ENCODE data around the gene BCCIP.

BCCIP gene

DNA sequence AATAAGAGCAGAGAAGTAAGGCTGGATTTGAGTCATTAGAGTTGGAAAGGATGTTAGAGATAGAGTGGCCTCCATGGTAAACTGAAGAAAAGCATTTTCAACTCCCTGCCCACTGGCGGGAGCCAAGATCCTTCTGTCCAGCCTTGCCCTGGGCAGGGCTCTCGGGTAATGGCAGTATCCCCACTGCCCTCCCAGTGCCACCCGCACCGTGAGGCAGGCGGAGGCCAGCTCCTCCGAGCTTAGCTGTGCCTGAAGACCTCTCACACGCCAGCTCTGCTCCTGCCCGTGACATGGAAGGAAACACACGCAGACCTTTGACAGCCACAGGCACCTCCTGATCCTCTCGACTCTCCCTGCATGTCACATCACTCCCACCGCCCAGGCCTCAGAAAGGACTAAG, 22.3 kb downstream of the BCCIP start:
- DNase-seq: no peak

DNA sequence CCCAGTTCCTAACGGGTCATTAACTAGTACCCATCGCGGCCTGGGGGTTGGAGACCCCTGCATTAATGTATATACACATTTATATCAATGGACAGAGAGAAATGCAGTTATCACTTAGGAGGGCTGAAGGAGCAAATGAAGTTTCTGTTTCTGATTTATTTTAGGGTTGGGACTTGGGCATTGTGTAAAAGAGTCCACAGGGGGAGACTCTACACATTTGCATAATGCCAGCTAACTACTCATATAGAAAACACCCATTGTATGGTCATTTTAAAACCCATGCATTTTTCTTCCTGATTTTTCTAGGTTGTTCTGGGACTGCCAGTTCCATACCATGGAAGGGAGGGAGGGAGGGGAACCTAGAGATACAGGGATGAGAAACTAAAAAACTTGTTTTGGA, 23.5 kb downstream of the BCCIP start:
- DNase-seq: no peak

GRCh38 chr10:125848371-125848770, 25.0 kb downstream of the BCCIP start:
- DNase-seq: no peak

- no peak for DNase-seq
Measured at GRCh38 chr10:125848857-125849256, 25.5 kb downstream of the BCCIP start.

DNA sequence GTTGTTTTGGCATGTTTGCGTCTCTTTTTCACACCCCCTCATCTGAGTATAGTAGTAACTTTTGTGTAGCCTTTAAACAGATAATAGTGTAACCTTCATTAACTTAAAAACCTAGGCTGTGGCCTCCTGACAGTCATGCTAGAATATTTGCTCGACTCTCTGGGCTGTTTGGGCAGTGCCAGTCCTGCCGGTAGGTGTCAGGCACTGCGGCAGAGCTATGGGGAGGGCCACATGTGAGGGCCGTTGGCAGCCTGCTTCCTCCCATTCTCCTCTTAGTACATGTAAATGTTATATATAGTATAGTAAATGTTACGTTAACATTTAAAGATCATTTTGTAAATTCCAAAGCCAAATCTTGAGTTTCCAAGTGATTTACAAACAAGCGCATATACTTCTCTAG, 26.1 kb downstream of the BCCIP start:
- no peak for DNase-seq

GRCh38 chr10:125850766-125851731, 27.7 kb downstream of the BCCIP start:
- DNase-seq: no peak

- DNase-seq: no peak
Measured at GRCh38 chr10:125852487-125852886, 29.1 kb downstream of the BCCIP start.

DNA sequence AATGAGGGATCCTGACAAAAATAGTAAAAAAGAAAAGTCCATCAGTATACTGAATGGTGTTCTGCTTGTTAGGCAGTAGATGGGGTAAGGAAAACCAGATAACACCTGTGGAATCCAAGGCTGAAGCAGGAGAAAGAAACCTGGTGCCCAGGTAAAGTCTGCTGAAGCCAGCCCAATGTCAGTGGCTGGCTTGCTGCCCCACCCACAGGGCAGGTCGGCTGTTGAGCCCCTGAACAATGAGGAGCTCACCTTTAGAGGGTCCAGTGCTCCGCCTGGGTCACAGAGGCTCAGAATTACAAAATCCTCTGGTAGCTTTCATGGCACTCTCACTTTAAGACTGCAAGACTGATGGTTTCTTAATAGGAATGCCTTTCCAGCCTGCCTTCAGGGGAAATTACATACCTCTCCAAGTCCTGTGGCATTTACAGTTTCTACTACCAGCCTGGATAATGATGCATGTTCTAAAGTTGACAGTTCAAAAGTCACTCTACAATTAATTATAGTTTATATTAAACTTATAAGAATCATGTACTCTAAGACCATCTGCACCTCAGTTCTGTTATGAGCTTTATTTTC, 33.9 kb downstream of the BCCIP start:
- no peak for DNase-seq

GRCh38 chr10:125859128-125859817, 35.9 kb downstream of the BCCIP start:
- DNase-seq: no peak

DNA sequence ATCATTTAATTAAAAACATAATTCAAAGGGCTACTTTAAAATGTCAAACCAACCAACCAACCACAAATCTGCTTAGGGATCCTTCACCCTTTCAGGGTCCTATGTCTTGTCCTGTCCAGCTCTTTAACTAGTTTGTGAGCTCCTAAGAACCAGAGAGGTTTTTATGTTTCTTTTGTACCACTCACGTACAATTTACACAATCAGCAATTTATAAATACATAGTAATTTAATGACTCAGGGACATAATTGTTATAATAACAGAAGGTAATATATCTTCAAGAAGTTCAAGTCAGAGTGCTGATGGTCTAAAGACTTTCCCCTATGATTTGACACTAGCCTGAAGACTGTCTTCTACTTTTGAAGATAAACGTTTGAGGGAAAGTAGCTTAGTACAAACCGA, 41.8 kb downstream of the BCCIP start:
- no peak for DNase-seq

DNA sequence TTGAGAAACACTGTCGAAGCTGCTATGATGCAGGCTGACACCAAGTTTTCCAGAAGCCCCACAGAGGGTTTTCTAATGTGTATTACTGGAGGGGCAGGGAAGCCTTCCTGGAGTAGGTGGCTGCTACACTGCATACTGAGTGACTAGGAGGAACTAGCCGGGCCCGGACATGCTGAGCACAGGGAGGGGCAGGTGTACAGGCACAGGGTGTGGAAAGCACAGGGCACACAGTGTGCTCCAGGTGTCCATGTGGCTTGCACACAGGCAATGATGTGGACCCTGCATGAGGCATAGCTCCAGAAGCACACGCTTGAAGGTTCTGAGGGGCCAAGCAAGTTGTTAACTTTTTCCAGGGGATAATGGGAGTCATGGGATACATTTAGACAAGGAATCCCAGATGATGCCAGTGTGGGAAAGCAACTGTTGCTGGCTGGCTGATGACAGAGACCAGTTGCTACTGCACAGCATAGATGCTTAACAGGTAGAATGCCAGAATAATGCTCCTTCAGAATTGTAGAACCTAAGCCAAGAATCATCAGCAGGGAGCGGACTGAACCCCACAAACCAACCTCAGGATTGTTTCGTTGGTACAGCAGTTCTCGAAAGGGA, 43.2 kb downstream of the BCCIP start:
- no peak for DNase-seq

GRCh38 chr10:125868372-125868975, 45.1 kb downstream of the BCCIP start:
- DNase-seq: no peak

GRCh38 chr10:125871338-125871737, 48.0 kb downstream of the BCCIP start:
- no peak for DNase-seq

DNA sequence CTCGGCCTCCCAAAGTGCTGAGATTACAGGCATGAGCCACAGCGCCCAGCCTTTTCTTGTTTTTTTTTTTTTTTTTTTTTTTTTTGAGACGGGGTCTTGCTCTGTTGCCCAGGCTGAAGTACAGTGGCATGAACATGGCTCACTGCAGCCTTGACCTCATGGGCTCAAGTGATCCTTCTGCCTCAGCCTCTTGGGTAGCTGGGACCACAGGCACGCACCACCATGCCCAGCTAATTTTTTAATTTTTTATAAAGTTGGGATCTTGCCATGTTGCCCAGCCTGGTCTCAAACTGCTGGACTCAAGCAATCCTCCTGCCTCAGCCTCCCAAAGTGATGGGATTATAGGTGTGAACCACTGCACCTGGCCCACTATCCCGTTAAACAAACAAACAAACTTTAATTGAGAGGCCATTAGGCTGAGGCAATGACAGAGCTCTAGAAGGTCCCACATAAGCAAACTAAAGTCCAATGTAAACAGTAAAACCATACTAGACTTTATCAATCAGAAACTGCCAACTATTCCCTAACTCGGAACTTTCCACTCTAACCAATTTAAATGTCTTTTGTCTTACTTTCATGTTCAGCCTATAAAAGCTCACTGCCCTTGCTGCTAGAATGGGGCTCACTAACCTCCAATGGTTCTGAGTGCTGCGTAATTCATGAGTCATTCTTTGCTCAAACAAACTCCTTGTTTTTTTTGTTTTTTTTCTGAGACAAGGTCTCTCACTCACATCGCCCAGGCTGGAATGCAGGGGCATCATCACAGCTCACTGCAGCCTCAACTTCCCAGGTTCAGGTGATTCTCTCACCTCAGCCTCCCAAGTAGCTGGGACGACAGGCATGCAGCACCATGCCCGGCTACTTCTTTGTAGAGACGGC, 55.9 kb downstream of the BCCIP start:
- DNase-seq: no peak

DNA sequence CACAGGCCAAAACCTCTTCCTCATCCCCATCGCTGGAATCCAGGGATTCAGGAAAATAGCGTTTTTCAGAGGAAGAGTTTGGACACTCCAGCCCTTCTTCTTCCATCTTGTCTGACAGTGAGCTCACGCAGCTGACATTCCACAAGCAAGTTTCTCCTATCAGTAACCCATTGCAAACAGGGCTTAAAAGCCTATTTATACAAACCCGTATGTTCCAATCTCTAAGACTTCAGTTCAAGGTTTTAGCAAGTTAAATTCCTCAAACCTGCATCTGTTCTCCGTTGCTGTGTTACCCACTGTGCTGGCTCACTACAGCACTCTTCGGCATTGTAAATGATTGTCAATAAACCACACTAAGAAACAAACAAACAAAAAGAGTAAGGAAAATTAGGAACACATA, 57.4 kb downstream of the BCCIP start:
- DNase-seq: no peak

DNA sequence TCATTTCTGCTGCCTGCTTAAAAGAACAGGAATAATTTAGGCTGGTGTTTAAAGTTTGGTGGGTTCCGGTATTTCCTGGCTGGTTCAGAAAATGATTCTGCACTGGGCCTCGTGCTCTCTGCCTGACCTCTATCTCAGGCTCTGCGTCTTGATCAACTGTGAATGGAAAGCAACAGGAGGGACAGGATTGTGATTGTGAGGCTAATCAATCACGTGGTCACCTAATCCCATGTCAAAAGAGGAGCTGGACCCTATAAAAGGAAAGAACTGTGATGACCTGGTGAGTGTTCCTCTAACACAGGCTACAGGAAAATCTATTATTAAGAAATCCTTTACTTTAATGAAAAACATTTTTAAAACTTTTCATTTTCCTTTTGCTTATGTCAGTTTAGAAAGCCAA, 57.8 kb downstream of the BCCIP start, which contains the start of gene DHX32:
Gene DHX32, minus strand, starts transcription at position 101 of the 400 bp plus-strand sequence. CDS start 468 bp downstream, outside the sequence.
- no peak for DNase-seq

DNA sequence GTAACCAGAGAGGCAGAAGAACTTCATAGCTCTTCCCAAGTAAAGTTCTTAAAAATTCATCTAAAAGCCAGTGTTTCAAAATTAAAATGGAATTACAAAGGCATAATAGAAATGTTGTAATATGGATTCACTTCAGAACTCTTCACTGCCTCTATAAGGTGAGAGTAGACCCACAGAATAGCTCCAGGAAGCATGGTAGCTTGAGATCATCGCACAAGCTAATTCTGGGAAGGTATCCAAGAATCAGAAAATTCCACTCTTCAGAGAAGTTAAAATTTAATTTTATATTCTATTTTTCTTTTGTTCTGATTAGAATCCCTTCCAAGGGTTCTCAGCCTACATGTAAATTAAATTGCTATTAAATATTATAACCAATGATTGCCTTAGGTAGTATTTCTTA, 59.2 kb downstream of the BCCIP start:
- DNase-seq: no peak

DNA sequence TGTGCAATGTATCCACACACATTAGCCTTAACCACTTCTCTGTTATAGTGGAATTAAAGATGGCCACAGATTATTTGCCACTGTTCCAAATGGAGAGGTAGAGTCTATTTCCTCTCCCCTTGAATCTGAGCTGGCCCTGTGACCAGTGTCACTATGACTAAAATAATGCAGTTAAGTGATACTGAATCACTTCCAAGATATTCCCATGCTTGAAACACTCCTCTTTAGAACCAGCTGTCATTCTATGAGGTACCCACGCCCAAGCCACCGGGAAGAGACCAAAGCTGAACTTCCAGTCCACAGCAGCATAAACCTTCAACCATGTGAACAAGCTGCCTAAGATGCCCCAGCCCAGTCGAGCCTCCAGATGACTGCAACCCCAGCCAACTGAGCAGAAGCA, 59.9 kb downstream of the BCCIP start:
- no peak for DNase-seq

Data from activated naive CD4-positive, alpha-beta T cell (primary cell).